ENCODE results near the gene PANK2.
"Not testable (repeated sequence)": the region's sequence is repeated elsewhere in the genome, so short reads cannot be mapped to it uniquely, and the experiment has no call there.

Gene PANK2

GRCh38 chr20:3931664-3932063 is 42.5 kb downstream of the PANK2 start:
- Histone ChIP-seq H3K36me3 (ENCODE audit: control insufficient read depth in 1 of 2, insufficient read depth in 2 of 2, low read length in 2 of 2) (no peaks in the 10 kb centered on the region), H3K4me1 (ENCODE audit: control insufficient read depth in 1 of 2, insufficient read depth in 2 of 2, low read length in 2 of 2) (peaks cover 9 to 35% of the 10 kb centered on the region in 2 donors)

GRCh38 chr20:3932277-3932676 is 43.1 kb downstream of the PANK2 start:
- Histone ChIP-seq H3K27ac (ENCODE audit: low read length) (peak overlapping the region; percentile 50), H3K4me3 (ENCODE audit: low read depth in 1 of 2, low read length in 2 of 2) (peak overlapping the region; percentile 69 to 70), H3K27me3 (ENCODE audit: low read depth, low read length) (no peaks in the 10 kb centered on the region), H3K9me3 (ENCODE audit: control insufficient read depth in 1 of 2, low read length in 2 of 2) (no peaks in the 10 kb centered on the region), H3K36me3 (ENCODE audit: control insufficient read depth in 1 of 2, insufficient read depth in 2 of 2, low read length in 2 of 2) (no peaks in the 10 kb centered on the region), H3K4me1 (ENCODE audit: control insufficient read depth in 1 of 2, insufficient read depth in 2 of 2, low read length in 2 of 2) (peaks cover 9 to 35% of the 10 kb centered on the region in 2 donors)

More at GRCh38 chr20:3931664-3932063, 42.5 kb downstream of the PANK2 start:
- H3K9me3 ChIP-seq (ENCODE audit: control insufficient read depth in 1 of 2, low read length in 2 of 2), result no peaks in the 10 kb centered on the region
- H3K27me3 ChIP-seq (ENCODE audit: low read depth, low read length), result no peaks in the 10 kb centered on the region
- H3K27ac ChIP-seq (ENCODE audit: low read length), result no peak overlapping the region
- H3K4me3 ChIP-seq (ENCODE audit: low read depth in 1 of 2, low read length in 2 of 2), result peak overlapping the region; percentile 69 to 70

GRCh38 chr20:3932681-3933080 is 43.5 kb downstream of the PANK2 start:
- Histone ChIP-seq H3K4me1 (ENCODE audit: control insufficient read depth in 1 of 2, insufficient read depth in 2 of 2, low read length in 2 of 2) (peaks cover 9 to 35% of the 10 kb centered on the region in 2 donors), H3K27ac (ENCODE audit: low read length) (peak overlapping the region; percentile 50)

GRCh38 chr20:3933218-3933617 is 44.0 kb downstream of the PANK2 start:
- peak overlapping the region; percentile 69 to 70 for H3K4me3 ChIP-seq (ENCODE audit: low read depth in 1 of 2, low read length in 2 of 2)
- no peak overlapping the region for H3K27ac ChIP-seq (ENCODE audit: low read length)
- no peaks in the 10 kb centered on the region for H3K27me3 ChIP-seq (ENCODE audit: low read depth, low read length)
- no peaks in the 10 kb centered on the region for H3K36me3 ChIP-seq (ENCODE audit: control insufficient read depth in 1 of 2, insufficient read depth in 2 of 2, low read length in 2 of 2)
- peaks cover 9 to 35% of the 10 kb centered on the region in 2 donors for H3K4me1 ChIP-seq (ENCODE audit: control insufficient read depth in 1 of 2, insufficient read depth in 2 of 2, low read length in 2 of 2)
- H3K9me3 ChIP-seq (ENCODE audit: control insufficient read depth in 1 of 2, low read length in 2 of 2), result no peaks in the 10 kb centered on the region

More at GRCh38 chr20:3932681-3933080, 43.5 kb downstream of the PANK2 start:
- Histone ChIP-seq H3K9me3 (ENCODE audit: control insufficient read depth in 1 of 2, low read length in 2 of 2) (no peaks in the 10 kb centered on the region), H3K36me3 (ENCODE audit: control insufficient read depth in 1 of 2, insufficient read depth in 2 of 2, low read length in 2 of 2) (no peaks in the 10 kb centered on the region), H3K4me3 (ENCODE audit: low read depth in 1 of 2, low read length in 2 of 2) (peak overlapping the region; percentile 69 to 70), H3K27me3 (ENCODE audit: low read depth, low read length) (no peaks in the 10 kb centered on the region)

- Histone ChIP-seq H3K4me3 (ENCODE audit: low read depth in 1 of 2, low read length in 2 of 2) (no peak overlapping the region), H3K4me1 (ENCODE audit: control insufficient read depth in 1 of 2, insufficient read depth in 2 of 2, low read length in 2 of 2) (peaks cover 9 to 35% of the 10 kb centered on the region in 2 donors), H3K27me3 (ENCODE audit: low read depth, low read length) (no peaks in the 10 kb centered on the region), H3K27ac (ENCODE audit: low read length) (no peak overlapping the region), H3K9me3 (ENCODE audit: control insufficient read depth in 1 of 2, low read length in 2 of 2) (no peaks in the 10 kb centered on the region), H3K36me3 (ENCODE audit: control insufficient read depth in 1 of 2, insufficient read depth in 2 of 2, low read length in 2 of 2) (peaks cover 0 to 3% of the 10 kb centered on the region in 2 donors)
These were observed 45.4 kb downstream of the PANK2 start for GRCh38 chr20:3934624-3935023.

- H3K4me1 ChIP-seq (ENCODE audit: control insufficient read depth in 1 of 2, insufficient read depth in 2 of 2, low read length in 2 of 2), result peaks cover 9 to 35% of the 10 kb centered on the region in 2 donors
- no peaks in the 10 kb centered on the region for H3K9me3 ChIP-seq (ENCODE audit: control insufficient read depth in 1 of 2, low read length in 2 of 2)
- no peaks in the 10 kb centered on the region for H3K27me3 ChIP-seq (ENCODE audit: low read depth, low read length)
- H3K27ac ChIP-seq (ENCODE audit: low read length), result no peak overlapping the region
- H3K36me3 ChIP-seq (ENCODE audit: control insufficient read depth in 1 of 2, insufficient read depth in 2 of 2, low read length in 2 of 2), result peaks cover 0 to 3% of the 10 kb centered on the region in 2 donors
- H3K4me3 ChIP-seq (ENCODE audit: low read depth in 1 of 2, low read length in 2 of 2), result no peak overlapping the region
These were observed 46.2 kb downstream of the PANK2 start for GRCh38 chr20:3935295-3935955.

GRCh38 chr20:3935956-3936340 is 46.8 kb downstream of the PANK2 start:
- peaks cover 0 to 6% of the 10 kb centered on the region in 2 donors for H3K36me3 ChIP-seq (ENCODE audit: control insufficient read depth in 1 of 2, insufficient read depth in 2 of 2, low read length in 2 of 2)
- H3K4me3 ChIP-seq (ENCODE audit: low read depth in 1 of 2, low read length in 2 of 2), result no peak overlapping the region
- H3K4me1 ChIP-seq (ENCODE audit: control insufficient read depth in 1 of 2, insufficient read depth in 2 of 2, low read length in 2 of 2), result peaks cover 9 to 35% of the 10 kb centered on the region in 2 donors
- H3K9me3 ChIP-seq (ENCODE audit: control insufficient read depth in 1 of 2, low read length in 2 of 2), result no peaks in the 10 kb centered on the region
- no peak overlapping the region for H3K27ac ChIP-seq (ENCODE audit: low read length)
- no peaks in the 10 kb centered on the region for H3K27me3 ChIP-seq (ENCODE audit: low read depth, low read length)

GRCh38 chr20:3937618-3938017 is 48.4 kb downstream of the PANK2 start:
- H3K36me3 ChIP-seq (ENCODE audit: control insufficient read depth in 1 of 2, insufficient read depth in 2 of 2, low read length in 2 of 2), result peaks cover 0 to 8% of the 10 kb centered on the region in 2 donors

GRCh38 chr20:3940905-3941304 is 51.7 kb downstream of the PANK2 start:
- no peak overlapping the region for H3K4me3 ChIP-seq (ENCODE audit: low read depth in 1 of 2, low read length in 2 of 2)
- H3K27ac ChIP-seq (ENCODE audit: low read length), result no peak overlapping the region
- no peaks in the 10 kb centered on the region for H3K9me3 ChIP-seq (ENCODE audit: control insufficient read depth in 1 of 2, low read length in 2 of 2)
- H3K4me1 ChIP-seq (ENCODE audit: control insufficient read depth in 1 of 2, insufficient read depth in 2 of 2, low read length in 2 of 2), result no peaks in the 10 kb centered on the region
- H3K36me3 ChIP-seq (ENCODE audit: control insufficient read depth in 1 of 2, insufficient read depth in 2 of 2, low read length in 2 of 2), result peaks cover 0 to 8% of the 10 kb centered on the region in 2 donors
- H3K27me3 ChIP-seq (ENCODE audit: low read depth, low read length), result no peaks in the 10 kb centered on the region

More at GRCh38 chr20:3937618-3938017, 48.4 kb downstream of the PANK2 start:
- Histone ChIP-seq H3K4me1 (ENCODE audit: control insufficient read depth in 1 of 2, insufficient read depth in 2 of 2, low read length in 2 of 2) (peaks cover 9 to 22% of the 10 kb centered on the region in 2 donors), H3K27me3 (ENCODE audit: low read depth, low read length) (no peaks in the 10 kb centered on the region), H3K4me3 (ENCODE audit: low read depth in 1 of 2, low read length in 2 of 2) (no peak overlapping the region), H3K9me3 (ENCODE audit: control insufficient read depth in 1 of 2, low read length in 2 of 2) (no peaks in the 10 kb centered on the region), H3K27ac (ENCODE audit: low read length) (no peak overlapping the region)

- H3K4me3 ChIP-seq (ENCODE audit: low read depth in 1 of 2, low read length in 2 of 2); H3K4me1 ChIP-seq (ENCODE audit: control insufficient read depth in 1 of 2, insufficient read depth in 2 of 2, low read length in 2 of 2); H3K27ac ChIP-seq (ENCODE audit: low read length); H3K27me3 ChIP-seq (ENCODE audit: low read depth, low read length); H3K36me3 ChIP-seq (ENCODE audit: control insufficient read depth in 1 of 2, insufficient read depth in 2 of 2, low read length in 2 of 2); H3K9me3 ChIP-seq (ENCODE audit: control insufficient read depth in 1 of 2, low read length in 2 of 2): not testable (repeated sequence)
These were observed 57.5 kb downstream of the PANK2 start for GRCh38 chr20:3946666-3947065.

GRCh38 chr20:3964719-3965118 is 75.5 kb downstream of the PANK2 start:
- no peak overlapping the region for H3K27ac ChIP-seq (ENCODE audit: low read length)
- H3K4me3 ChIP-seq (ENCODE audit: low read depth in 1 of 2, low read length in 2 of 2), result no peak overlapping the region
- no peaks in the 10 kb centered on the region for H3K27me3 ChIP-seq (ENCODE audit: low read depth, low read length)
- H3K36me3 ChIP-seq (ENCODE audit: control insufficient read depth in 1 of 2, insufficient read depth in 2 of 2, low read length in 2 of 2), result no peaks in the 10 kb centered on the region
- H3K4me1 ChIP-seq (ENCODE audit: control insufficient read depth in 1 of 2, insufficient read depth in 2 of 2, low read length in 2 of 2), result no peaks in the 10 kb centered on the region
- H3K9me3 ChIP-seq (ENCODE audit: control insufficient read depth in 1 of 2, low read length in 2 of 2), result no peaks in the 10 kb centered on the region

GRCh38 chr20:3966571-3966970 is 77.4 kb downstream of the PANK2 start:
- H3K4me3 ChIP-seq (ENCODE audit: low read depth in 1 of 2, low read length in 2 of 2), result no peak overlapping the region
- no peaks in the 10 kb centered on the region for H3K27me3 ChIP-seq (ENCODE audit: low read depth, low read length)
- H3K36me3 ChIP-seq (ENCODE audit: control insufficient read depth in 1 of 2, insufficient read depth in 2 of 2, low read length in 2 of 2), result no peaks in the 10 kb centered on the region
- no peaks in the 10 kb centered on the region for H3K4me1 ChIP-seq (ENCODE audit: control insufficient read depth in 1 of 2, insufficient read depth in 2 of 2, low read length in 2 of 2)
- H3K9me3 ChIP-seq (ENCODE audit: control insufficient read depth in 1 of 2, low read length in 2 of 2), result no peaks in the 10 kb centered on the region
- H3K27ac ChIP-seq (ENCODE audit: low read length), result no peak overlapping the region

Measured in muscle layer of duodenum (tissue), 2 donors.